Ovary (tissue), 9 donors: Measurements from ENCODE around the gene STK10. TPM values are rescaled to one million over a fixed set of nuclear protein-coding genes. Genes with fewer than 3 reads are reported as not detected.

Source experiments
- DNase-seq, 5 donors: peaks; one replicate each; pipeline ENCODE4 v3.0.0-alpha.2; 2019 to 2020
- H3K27ac ChIP-seq, 2 donors: fragments of 200-600 bp; one replicate each; pipeline versions ENCODE4 v1.5.1 to v1.8.0; 2019 to 2022
- H3K27me3 ChIP-seq: fragments of 200-600 bp; one replicate; pipeline ENCODE4 v1.8.0; 2022
- H3K36me3 ChIP-seq: fragments of 200-600 bp; sonication (generic); one replicate; pipeline ENCODE4 v1.5.1; 2019
- H3K4me1 ChIP-seq: one replicate; pipeline ENCODE4 v1.8.1; 2013; ENCODE audit warnings: mild to moderate bottlenecking, moderate library complexity; ENCODE audit not compliant: insufficient read depth
- H3K4me3 ChIP-seq: fragments of 200-600 bp; sonication (generic); one replicate; pipeline ENCODE4 v1.5.1; 2017
- H3K9me3 ChIP-seq, 2 donors: fragments of 200-600 bp in 1 of 2; sonication (generic) in 1 of 2; one replicate each; pipeline versions ENCODE4 v1.5.1 to v1.8.1; 2013 to 2019; ENCODE audit warnings: mild to moderate bottlenecking in 1 of 2, moderate library complexity in 1 of 2
- EP300 ChIP-seq: sonication (generic); formaldehyde crosslinking; IDR thresholded peaks from one replicate; pipeline ENCODE4 v1.6.1; 2017; ENCODE audit warnings: antibody characterized with exemption
- POLR2A ChIP-seq: fragments of 450-650 bp; IDR thresholded peaks from one replicate; pipeline ENCODE4 v1.6.1; 2017; ENCODE audit warnings: antibody characterized with exemption, mild to moderate bottlenecking, moderate library complexity
- WGBS, 3 donors: extraction: QIAGEN DNeasy Blood & Tissue Kit in 1 of 3; methylation state at CpG; one replicate each; pipeline versions ENCODE4 v1.1.5 to v1.1.7; 2013 to 2017; 5-methylcytosine and 5-hydroxymethylcytosine counted together
- intact Hi-C, 4 donors: fragments of 100-400 bp; cut with DNase I; formaldehyde crosslinking; loops; one replicate each; pipeline versions ENCODE4 v1.11.0 to v1.15.1; 2022 to 2023
- polyA plus RNA-seq, 2 donors: library from polyadenylated mRNA; stranded (reverse); fragments of 200-250 nt in 1 of 2; fragments of 350-450 nt in 1 of 2; fragmentation: Illumina TruSeq in 1 of 2; extraction: RNeasy Lipid Tissue Mini Kit (QIAGEN cat#74804) in 1 of 2; gene quantifications; one replicate each; pipeline ENCODE4 v1.2.3, GENCODE V29; 2013 to 2014
- total RNA-seq, 7 donors: library from RNA; depleted of rRNA in 2 of 7; stranded (reverse); fragments of >200 nt in 2 of 7; fragmentation: NEBNext Ultra II Directional in 3 of 7; extraction: Animal tissue kit (Norgen Biotek cat#: 25700) in 3 of 7; gene quantifications; one replicate each; pipeline versions ENCODE4 v1.1.0 to v1.2.4, GENCODE V29; 2016 to 2023
- TF ChIP-seq, protein P1 (sequence below), 3 donors: fragments of 450-650 bp in 2 of 3; fragments of 200-600 bp in 1 of 3; IDR thresholded peaks; one replicate each; pipeline versions ENCODE4 v1.5.1 to v1.8.0; 2016 to 2022; ENCODE audit warnings: antibody characterized with exemption in 3 of 3, mild to moderate bottlenecking in 1 of 3
- donor health status: DM: no; HTN: no; CAD: no; lungs with moderate emphysema.
- donor health status: DM: no; HTN: no; CAD: no.
- donor health status: Bipolar disorder and iron deficiency.
- donor health status: DM: yes; HTN: yes; CAD: no.
- donor health status: DM: no; HTN: no; CAD: no.
- donor health status: DM: yes; HTN: yes; CAD: no.

The STK10 gene
- total and polyA plus RNA-seq, 9 donors: 5.4 to 15.5 (median 10.0) TPM

DNA sequence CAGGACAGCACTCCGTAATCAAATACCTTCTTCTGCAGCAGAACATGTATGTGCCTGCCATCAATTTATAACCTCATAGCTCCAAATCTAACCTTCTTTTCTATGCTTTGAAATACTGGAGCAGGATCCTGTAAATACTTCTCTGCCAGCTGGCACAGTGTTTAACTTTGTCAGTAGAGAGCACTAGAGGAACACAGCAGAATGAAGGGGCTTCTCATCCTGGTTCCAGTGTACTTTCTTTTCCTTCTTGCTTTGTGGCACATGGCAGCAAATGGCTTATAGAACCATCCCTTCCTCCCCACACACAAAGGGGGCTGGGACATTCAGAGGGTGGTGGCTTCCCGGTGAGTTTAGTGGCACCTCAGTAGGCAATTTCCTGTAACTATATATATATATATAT lies 177.7 kb downstream of the STK10 start:
- H3K4me3 ChIP-seq: no peak overlapping the region
- H3K36me3 ChIP-seq: no peaks in the 10 kb centered on the region
- H3K4me1 ChIP-seq: no peaks in the 10 kb centered on the region
- no peak for DNase-seq
- no peak for TF ChIP-seq EP300
- TF ChIP-seq, protein P1, sequence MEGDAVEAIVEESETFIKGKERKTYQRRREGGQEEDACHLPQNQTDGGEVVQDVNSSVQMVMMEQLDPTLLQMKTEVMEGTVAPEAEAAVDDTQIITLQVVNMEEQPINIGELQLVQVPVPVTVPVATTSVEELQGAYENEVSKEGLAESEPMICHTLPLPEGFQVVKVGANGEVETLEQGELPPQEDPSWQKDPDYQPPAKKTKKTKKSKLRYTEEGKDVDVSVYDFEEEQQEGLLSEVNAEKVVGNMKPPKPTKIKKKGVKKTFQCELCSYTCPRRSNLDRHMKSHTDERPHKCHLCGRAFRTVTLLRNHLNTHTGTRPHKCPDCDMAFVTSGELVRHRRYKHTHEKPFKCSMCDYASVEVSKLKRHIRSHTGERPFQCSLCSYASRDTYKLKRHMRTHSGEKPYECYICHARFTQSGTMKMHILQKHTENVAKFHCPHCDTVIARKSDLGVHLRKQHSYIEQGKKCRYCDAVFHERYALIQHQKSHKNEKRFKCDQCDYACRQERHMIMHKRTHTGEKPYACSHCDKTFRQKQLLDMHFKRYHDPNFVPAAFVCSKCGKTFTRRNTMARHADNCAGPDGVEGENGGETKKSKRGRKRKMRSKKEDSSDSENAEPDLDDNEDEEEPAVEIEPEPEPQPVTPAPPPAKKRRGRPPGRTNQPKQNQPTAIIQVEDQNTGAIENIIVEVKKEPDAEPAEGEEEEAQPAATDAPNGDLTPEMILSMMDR (IDR thresholded peaks at IDR 0.05): no peak
- no peak for TF ChIP-seq POLR2A
- 42 to 45% (median 44%) methylated on average over 2 of the region's 2 CpGs for WGBS, 3 donors
- H3K27me3 ChIP-seq: no peaks in the 10 kb centered on the region
- intact Hi-C loops: no loop called here
- no peaks in the 10 kb centered on the region for H3K9me3 ChIP-seq
- no peak overlapping the region for H3K27ac ChIP-seq

DNA sequence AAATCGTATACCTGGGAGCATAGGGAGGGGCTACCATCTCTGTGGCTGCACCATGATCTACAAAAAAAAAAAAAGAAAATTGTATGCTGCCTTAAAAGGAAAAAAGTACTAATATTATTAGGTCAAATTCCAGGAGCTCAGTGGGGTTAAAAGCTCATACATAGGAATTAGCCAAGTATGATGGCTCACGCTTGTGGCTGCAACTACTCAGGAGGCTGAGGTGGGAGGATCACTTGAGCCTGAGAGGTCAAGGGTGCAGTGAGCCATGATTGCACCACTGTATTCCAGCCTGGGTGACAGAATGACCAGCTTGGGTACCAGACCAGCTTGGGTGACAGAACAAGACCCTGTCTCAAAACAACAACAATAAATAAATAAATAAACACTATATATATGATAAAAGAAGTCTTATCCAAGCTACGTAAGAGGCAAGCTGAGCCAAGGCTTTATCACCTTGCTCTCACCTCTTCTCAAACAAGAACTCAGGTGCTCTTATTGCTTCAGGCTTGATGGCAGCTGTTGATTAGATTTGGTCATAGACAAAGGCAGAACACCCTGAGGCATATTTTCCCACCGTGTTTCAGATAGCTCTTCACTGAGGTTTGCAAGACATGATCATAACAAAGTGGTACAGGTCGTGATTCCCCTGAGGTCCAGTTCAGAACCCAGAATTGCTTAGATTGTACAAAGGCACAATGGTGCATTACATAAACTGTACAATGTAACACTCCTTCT lies 178.3 kb downstream of the STK10 start:
- no peak for DNase-seq
- H3K9me3 ChIP-seq: no peaks in the 10 kb centered on the region
- TF ChIP-seq, protein P1 (IDR thresholded peaks at IDR 0.05): no peak
- TF ChIP-seq EP300: no peak
- no peak for TF ChIP-seq POLR2A
- intact Hi-C loops: loop anchor here in 1 of 4 donors (10.0 kb wide), 1 partner anchor 55 kb away; no protein-coding TSS in a partner anchor
- H3K4me1 ChIP-seq: peaks cover 5% of the 10 kb centered on the region
- H3K4me3 ChIP-seq: no peak overlapping the region
- WGBS, 3 donors: 61 to 71% (median 63%) methylated on average over 5 of the region's 5 CpGs
- no peaks in the 10 kb centered on the region for H3K27me3 ChIP-seq
- H3K27ac ChIP-seq: no peak overlapping the region
- no peaks in the 10 kb centered on the region for H3K36me3 ChIP-seq

DNA sequence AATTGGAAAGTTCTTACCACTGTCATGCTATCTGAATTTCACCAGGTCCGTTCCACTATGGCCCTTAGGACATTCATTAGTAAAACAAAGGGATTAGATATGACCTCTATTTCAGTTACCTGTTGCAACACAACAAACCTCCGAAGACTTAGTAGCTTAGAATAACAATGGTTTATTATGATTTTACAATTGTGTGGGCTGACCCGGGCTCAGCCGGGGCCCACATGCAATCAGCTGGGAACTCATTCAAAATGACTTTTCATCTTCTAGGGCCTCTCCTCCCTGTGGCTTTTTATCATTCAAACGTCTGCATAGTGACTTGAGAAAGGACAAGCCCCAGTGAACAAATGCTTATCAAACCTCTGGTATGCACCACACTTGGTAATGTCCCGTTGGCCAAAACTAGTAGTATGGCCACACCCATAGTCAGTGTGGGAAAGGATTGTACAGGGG lies 179.3 kb downstream of the STK10 start:
- DNase-seq: no peak
- Histone ChIP-seq H3K27me3 (no peaks in the 10 kb centered on the region), H3K27ac (no peak overlapping the region), H3K4me1 (peaks cover 5% of the 10 kb centered on the region), H3K36me3 (no peaks in the 10 kb centered on the region), H3K9me3 (no peaks in the 10 kb centered on the region), H3K4me3 (no peak overlapping the region)
- 33 to 43% (median 39%) methylated on average over 6 of the region's 6 CpGs for WGBS, 3 donors
- intact Hi-C loops: loop anchor here in 1 of 4 donors (10.0 kb wide), 1 partner anchor 54 kb away; no protein-coding TSS in a partner anchor
- TF ChIP-seq EP300 (no peak), POLR2A (no peak)
- TF ChIP-seq, protein P1 (IDR thresholded peaks at IDR 0.05): no peak

DNA sequence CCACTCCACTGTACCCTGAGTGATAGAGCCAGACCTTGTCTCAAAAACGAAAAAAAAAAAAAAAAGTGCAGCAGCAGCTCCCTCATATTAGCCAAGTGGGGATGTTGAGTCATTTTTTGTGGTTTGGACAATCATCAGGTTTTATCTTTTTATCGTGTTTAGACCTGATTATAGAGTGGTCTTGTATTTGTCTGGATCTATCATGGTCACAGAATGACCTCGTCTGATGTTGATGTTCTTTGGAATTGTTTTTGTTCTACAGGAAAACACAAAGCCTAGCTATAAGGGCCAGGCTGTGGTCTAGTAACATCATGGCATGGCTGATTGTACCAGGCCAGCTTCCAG lies 179.9 kb downstream of the STK10 start:
- Histone ChIP-seq H3K27ac (no peak overlapping the region), H3K36me3 (no peaks in the 10 kb centered on the region), H3K4me1 (peaks cover 5% of the 10 kb centered on the region), H3K4me3 (no peak overlapping the region), H3K27me3 (no peaks in the 10 kb centered on the region), H3K9me3 (no peaks in the 10 kb centered on the region)
- intact Hi-C loops: loop anchor here in 1 of 4 donors (10.0 kb wide), 1 partner anchor 53 kb away; no protein-coding TSS in a partner anchor
- TF ChIP-seq POLR2A: no peak
- TF ChIP-seq, protein P1 (IDR thresholded peaks at IDR 0.05): no peak
- TF ChIP-seq EP300: no peak
- 30 to 48% (median 30%) methylated on average over 3 of the region's 3 CpGs for WGBS, 3 donors
- no peak for DNase-seq
